WTC11 (cell line): ENCODE data around the gene COL4A6.

Experiments
- NFE2L1 ChIP-seq: sonication (generic); formaldehyde crosslinking; IDR thresholded peaks from 2 replicates; pipeline ENCODE4 v1.8.1; 2023; ENCODE audit warnings: missing genetic modification reagents
- TCF7 ChIP-seq: sonication (generic); formaldehyde crosslinking; IDR thresholded peaks from 2 replicates; pipeline ENCODE4 v1.8.0; 2022; ENCODE audit warnings: mild to moderate bottlenecking, low read depth, missing genetic modification reagents, moderate library complexity
- TF ChIP-seq, protein P1 (sequence below): fragments of 200-600 bp; IDR thresholded peaks from 2 replicates; pipeline ENCODE4 v1.8.0; 2022; ENCODE audit warnings: antibody characterized with exemption
- TF ChIP-seq, protein P2 (sequence below): sonication (generic); formaldehyde crosslinking; IDR thresholded peaks from 2 replicates; pipeline ENCODE4 v1.8.1; 2023; ENCODE audit warnings: mild to moderate bottlenecking, missing genetic modification reagents, moderate library complexity
- TF ChIP-seq, protein P3 (sequence below): sonication (generic); formaldehyde crosslinking; IDR thresholded peaks from 2 replicates; pipeline ENCODE4 v1.8.0; 2023; ENCODE audit warnings: missing genetic modification reagents

DNA sequence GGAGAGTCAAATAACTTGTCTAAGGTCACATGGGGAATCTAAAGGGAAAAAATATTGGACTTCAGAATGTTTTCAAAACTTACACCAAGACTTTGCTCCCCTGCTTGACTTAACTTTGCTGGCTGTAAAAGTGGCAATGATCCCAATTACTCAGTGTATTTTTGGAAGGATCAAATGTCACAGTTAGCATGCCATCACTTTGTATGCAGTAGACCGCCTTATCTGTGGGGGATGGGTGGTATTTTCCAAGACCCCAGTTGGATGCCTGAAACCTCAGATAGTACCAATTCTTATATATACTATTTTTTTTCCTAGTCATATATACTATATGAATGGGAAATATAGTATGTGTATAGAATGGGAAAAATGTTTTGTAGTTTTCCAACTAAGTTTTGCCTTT is 53.4 kb downstream of the COL4A6 start:
- TF ChIP-seq, protein P1, sequence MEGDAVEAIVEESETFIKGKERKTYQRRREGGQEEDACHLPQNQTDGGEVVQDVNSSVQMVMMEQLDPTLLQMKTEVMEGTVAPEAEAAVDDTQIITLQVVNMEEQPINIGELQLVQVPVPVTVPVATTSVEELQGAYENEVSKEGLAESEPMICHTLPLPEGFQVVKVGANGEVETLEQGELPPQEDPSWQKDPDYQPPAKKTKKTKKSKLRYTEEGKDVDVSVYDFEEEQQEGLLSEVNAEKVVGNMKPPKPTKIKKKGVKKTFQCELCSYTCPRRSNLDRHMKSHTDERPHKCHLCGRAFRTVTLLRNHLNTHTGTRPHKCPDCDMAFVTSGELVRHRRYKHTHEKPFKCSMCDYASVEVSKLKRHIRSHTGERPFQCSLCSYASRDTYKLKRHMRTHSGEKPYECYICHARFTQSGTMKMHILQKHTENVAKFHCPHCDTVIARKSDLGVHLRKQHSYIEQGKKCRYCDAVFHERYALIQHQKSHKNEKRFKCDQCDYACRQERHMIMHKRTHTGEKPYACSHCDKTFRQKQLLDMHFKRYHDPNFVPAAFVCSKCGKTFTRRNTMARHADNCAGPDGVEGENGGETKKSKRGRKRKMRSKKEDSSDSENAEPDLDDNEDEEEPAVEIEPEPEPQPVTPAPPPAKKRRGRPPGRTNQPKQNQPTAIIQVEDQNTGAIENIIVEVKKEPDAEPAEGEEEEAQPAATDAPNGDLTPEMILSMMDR: no peak
- TF ChIP-seq, protein P2, sequence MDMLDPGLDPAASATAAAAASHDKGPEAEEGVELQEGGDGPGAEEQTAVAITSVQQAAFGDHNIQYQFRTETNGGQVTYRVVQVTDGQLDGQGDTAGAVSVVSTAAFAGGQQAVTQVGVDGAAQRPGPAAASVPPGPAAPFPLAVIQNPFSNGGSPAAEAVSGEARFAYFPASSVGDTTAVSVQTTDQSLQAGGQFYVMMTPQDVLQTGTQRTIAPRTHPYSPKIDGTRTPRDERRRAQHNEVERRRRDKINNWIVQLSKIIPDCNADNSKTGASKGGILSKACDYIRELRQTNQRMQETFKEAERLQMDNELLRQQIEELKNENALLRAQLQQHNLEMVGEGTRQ (CRISPR knock-in tag): no peak
- TF ChIP-seq NFE2L1 (no peak), TCF7 (CRISPR knock-in tag) (no peak)
- TF ChIP-seq, protein P3, sequence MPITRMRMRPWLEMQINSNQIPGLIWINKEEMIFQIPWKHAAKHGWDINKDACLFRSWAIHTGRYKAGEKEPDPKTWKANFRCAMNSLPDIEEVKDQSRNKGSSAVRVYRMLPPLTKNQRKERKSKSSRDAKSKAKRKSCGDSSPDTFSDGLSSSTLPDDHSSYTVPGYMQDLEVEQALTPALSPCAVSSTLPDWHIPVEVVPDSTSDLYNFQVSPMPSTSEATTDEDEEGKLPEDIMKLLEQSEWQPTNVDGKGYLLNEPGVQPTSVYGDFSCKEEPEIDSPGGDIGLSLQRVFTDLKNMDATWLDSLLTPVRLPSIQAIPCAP (CRISPR knock-in tag): no peak
